Measurements from ENCODE around the gene NBPF12.
"Not testable (repeated sequence)": the region's sequence is repeated elsewhere in the genome, so short reads cannot be mapped to it uniquely, and the experiment has no call there.

- TF ChIP-seq CTCF (IDR thresholded peaks at IDR 0.05; ENCODE audit: borderline replicate concordance, extremely low read depth, low read length, poor library complexity, severe bottlenecking); EZH2 (IDR thresholded peaks at IDR 0.05; ENCODE audit: borderline replicate concordance, low read depth, low read length, severe bottlenecking): not testable (repeated sequence)
Measured at GRCh38 chr1:146938927-146939786, 1.0 kb downstream of the NBPF12 start.

Measured in DND-41 (cell line).